ENCODE measurements around the gene SAV1. TPM values are rescaled to one million over a fixed set of nuclear protein-coding genes. Genes with fewer than 3 reads are reported as not detected.

Gene SAV1
- total RNA-seq, 1 experiment from 2014 or later = 35.2 TPM

GRCh38 chr14:50590464-50590863 lies 77.6 kb downstream of the SAV1 start:
- TF ChIP-seq CTCF (conservative IDR thresholded peaks at IDR 0.05; ENCODE audit: low read depth, low read length) (no peak), EZH2 (IDR thresholded peaks at IDR 0.05; ENCODE audit: borderline replicate concordance, low read depth, low read length, poor library complexity, severe bottlenecking) (no peak)
- CTCF ChIA-PET = no interaction called here
- Histone ChIP-seq H3K27ac (ENCODE audit: low read depth, low read length, poor library complexity, severe bottlenecking) (no peak overlapping the region), H3K27me3 (replicated peaks; ENCODE audit: insufficient read depth, low read depth, low read length, poor library complexity) (no peaks in the 10 kb centered on the region), H3K36me3 (ENCODE audit: insufficient read depth, low read length, poor library complexity, severe bottlenecking) (no peaks in the 10 kb centered on the region), H3K9me3 (ENCODE audit: low read depth, low read length, poor library complexity, severe bottlenecking) (no peaks in the 10 kb centered on the region), H3K4me3 (ENCODE audit: low read depth, low read length, poor library complexity, severe bottlenecking) (no peak overlapping the region), H3K4me1 (ENCODE audit: insufficient read depth, low read length, poor library complexity, severe bottlenecking) (no peaks in the 10 kb centered on the region)
- no TSS peak for BruUV-seq (replicated peaks)
- POLR2A ChIA-PET (ENCODE audit: low non-redundant PET) = no interaction called here
- intact Hi-C loops (cut with micrococcal nuclease; ENCODE audit: unreplicated experiment) = no loop called here
- DNase-seq (ENCODE audit: low spot score) = no peak

Other genes starting within 250 kb of the SAV1 start
- gene MAP4K5, start 135.7 kb downstream of the SAV1 start, total RNA-seq (2021) = 57.9 and 58.9 TPM in 2 replicates
- gene ATL1, start 108.2 kb downstream of the SAV1 start, total RNA-seq (2021) = 9.8 and 11.4 TPM in 2 replicates
- gene NIN, start 162.9 kb upstream of the SAV1 start, total RNA-seq (2021) = 61.0 and 63.5 TPM in 2 replicates
- gene ABHD12B, start 203.7 kb upstream of the SAV1 start, total RNA-seq (2021) = 0.37 and 0.74 TPM in 2 replicates